Suppressor macrophage treated with lipopolysaccharide for 1 hour (primary cell): ENCODE results near the gene SNAPC5.

ENCODE experiments used
- DNase-seq, 3 donors: peaks; one replicate each; pipeline ENCODE4 v3.0.0-alpha.2; 2020 to 2022

The SNAPC5 gene

GRCh38 chr15:66452971-66453580, 44.5 kb downstream of the SNAPC5 start:
- DNase-seq = peak; percentile 33 to 48 (median 47)

GRCh38 chr15:66452420-66452819, 45.1 kb downstream of the SNAPC5 start:
- DNase-seq = no peak
